DMS53 treated with DMSO at 0.1 percent for 48 hours (cell line): Measurements from ENCODE around the gene DPH1.

ENCODE experiments used
- DNase-seq: peaks from one replicate; lab custom pipeline; 2025; ENCODE audit not compliant: unreplicated experiment; lab: John Stamatoyannopoulos, UW

Gene DPH1

GRCh38 chr17:2060681-2061440 is 30.9 kb downstream of the DPH1 start:
- no peak for DNase-seq

GRCh38 chr17:2061441-2061958 is 31.5 kb downstream of the DPH1 start:
- DNase-seq: no peak

- no peak for DNase-seq
These were observed 32.7 kb downstream of the DPH1 start for GRCh38 chr17:2062571-2063183.

GRCh38 chr17:2063261-2064146 is 33.6 kb downstream of the DPH1 start:
- DNase-seq: no peak

GRCh38 chr17:2064147-2064489 is 34.2 kb downstream of the DPH1 start:
- no peak for DNase-seq

- no peak for DNase-seq
These were observed 34.6 kb downstream of the DPH1 start for GRCh38 chr17:2064520-2064971.

GRCh38 chr17:2064980-2065785 is 35.2 kb downstream of the DPH1 start:
- no peak for DNase-seq

GRCh38 chr17:2065949-2066400 is 36.0 kb downstream of the DPH1 start:
- DNase-seq: no peak

- no peak for DNase-seq
These were observed 37.2 kb downstream of the DPH1 start for GRCh38 chr17:2067048-2067561.

GRCh38 chr17:2067608-2068024 is 37.7 kb downstream of the DPH1 start:
- no peak for DNase-seq

- no peak for DNase-seq
These were observed 38.1 kb downstream of the DPH1 start for GRCh38 chr17:2068031-2068518.

- no peak for DNase-seq
These were observed 38.6 kb downstream of the DPH1 start for GRCh38 chr17:2068519-2069051.

- DNase-seq: no peak
These were observed 40.5 kb downstream of the DPH1 start for GRCh38 chr17:2070241-2071023.

- DNase-seq: no peak
These were observed 41.1 kb downstream of the DPH1 start for GRCh38 chr17:2071024-2071385.

- DNase-seq: no peak
These were observed 41.7 kb downstream of the DPH1 start for GRCh38 chr17:2071455-2072281.

GRCh38 chr17:2074919-2075318 is 45.0 kb downstream of the DPH1 start:
- no peak for DNase-seq

GRCh38 chr17:2075336-2076086 is 45.6 kb downstream of the DPH1 start:
- DNase-seq: no peak
